Ecto neural progenitor cell (in vitro differentiated cells): ENCODE results near the gene CHSY1.
"Not testable (repeated sequence)": the region's sequence is repeated elsewhere in the genome, so short reads cannot be mapped to it uniquely, and the experiment has no call there.

Source experiments
- DNase-seq: peaks from one replicate; pipeline ENCODE4 v3.0.0-alpha.2; 2018; ENCODE audit warnings: low spot score

CHSY1 gene

DNA sequence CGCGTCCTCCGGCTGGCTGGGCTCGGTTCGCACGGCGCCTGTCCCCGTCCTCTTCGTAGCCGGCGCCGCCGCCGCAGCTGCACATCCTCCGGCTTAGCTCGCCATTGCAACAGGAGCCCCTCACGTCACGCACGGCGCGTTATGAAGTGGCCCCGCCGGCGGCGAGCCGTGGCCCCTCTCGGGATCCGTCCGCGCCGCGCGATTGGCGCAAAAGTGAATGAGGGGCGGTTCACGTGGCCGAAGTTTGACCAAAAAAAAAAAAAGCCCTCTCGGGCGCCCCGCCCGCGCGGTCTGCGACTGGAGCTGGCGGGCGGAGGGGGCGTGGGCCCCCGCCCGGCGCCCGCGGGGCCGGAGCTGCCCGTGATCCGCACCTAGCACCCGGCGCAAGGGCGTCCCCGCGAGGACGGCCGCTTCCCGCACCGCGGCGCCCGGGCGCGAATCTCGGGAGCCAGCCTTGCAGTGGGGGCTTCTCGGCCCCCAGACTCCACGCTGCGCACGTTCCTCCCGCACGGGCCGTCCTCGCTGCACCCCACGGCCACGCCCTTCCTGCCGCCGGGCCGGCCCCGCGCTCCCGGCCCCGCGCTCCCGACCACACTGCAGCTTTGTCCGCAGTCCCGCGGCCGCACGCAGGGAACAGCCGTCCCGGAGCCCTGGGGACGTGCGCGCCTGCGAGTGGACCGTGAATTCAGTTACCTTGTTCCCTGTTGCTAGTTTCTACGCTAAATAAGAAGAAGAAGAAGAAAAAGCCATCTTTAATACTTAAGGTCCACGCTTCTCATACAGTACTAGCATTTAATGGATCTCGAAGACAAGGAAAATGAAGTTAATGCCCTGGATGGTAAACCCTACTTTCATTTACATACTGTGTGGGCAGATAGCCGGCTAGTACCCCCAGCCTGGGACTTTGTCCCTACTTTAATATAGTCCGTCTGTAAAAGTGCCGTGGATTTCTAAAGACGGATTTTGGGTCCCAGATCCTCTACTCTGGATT lies at the start of gene CHSY1:
TSS of gene CHSY1 (minus strand) at position 219 of the 991 bp plus-strand sequence. CDS start 592 bp downstream, outside the sequence.
- DNase-seq = peak; percentile 87

DNA sequence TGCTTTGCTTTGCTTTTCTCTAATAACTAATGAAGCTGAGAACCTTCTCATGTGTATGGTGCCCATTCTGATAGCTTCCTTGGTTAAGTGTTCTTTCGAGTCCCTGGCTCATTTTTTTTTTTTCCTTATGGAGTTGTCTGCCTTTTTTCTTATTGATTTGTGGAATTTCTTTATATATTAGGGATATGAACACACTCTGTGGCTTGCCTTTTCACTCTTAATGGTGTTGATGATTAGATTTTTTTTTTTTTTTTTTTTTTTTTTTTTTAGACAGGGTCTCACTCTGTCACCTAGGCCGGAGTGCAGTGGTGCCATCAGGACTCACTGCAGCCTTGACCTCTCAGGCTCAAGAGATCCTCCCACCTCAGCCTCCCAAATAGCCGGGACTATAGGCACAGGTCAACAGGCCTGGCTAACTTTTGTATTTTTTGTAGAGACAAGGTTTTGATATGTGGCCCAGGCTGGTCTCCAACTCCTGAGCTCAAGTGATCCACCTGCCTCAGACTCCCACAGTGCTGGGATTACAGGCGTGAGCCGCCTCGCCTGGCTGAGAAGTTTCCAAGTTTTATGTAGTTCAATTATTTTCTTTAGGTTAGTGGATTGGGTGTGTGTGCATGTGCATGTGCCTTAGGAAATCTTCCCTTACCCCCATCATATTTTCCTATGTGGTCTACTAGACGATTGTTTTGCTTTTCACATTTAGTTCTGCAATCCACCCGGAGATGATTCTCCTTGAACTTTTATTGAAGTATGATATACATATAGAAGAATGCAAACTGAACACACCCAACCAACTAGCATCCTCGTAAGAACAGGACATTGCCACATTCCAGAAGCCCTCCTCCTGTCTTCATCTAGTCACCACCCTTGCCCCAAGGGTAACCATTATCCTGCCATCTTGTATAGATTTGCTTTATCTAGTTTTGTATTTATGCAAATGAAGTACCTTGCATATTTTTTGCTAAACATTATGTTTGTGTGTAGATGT lies 44.9 kb upstream of the CHSY1 start:
- no peak for DNase-seq

- DNase-seq = no peak
Observed at GRCh38 chr15:101295607-101296161, 43.8 kb upstream of the CHSY1 start.

- DNase-seq = peak; percentile 97
Observed at GRCh38 chr15:101294731-101295606, 43.1 kb upstream of the CHSY1 start, which contains the start of gene SNRPA1. Gene SNRPA1, minus strand, starts transcription at chr15:101295248. Its CDS starts 70 bp downstream, at chr15:101295178.

GRCh38 chr15:101293122-101293521 lies 41.3 kb upstream of the CHSY1 start:
- DNase-seq = peak; percentile 31

GRCh38 chr15:101288905-101289513 lies 37.2 kb upstream of the CHSY1 start:
- peak; percentile 34 for DNase-seq

GRCh38 chr15:101287342-101287741 lies 35.5 kb upstream of the CHSY1 start:
- DNase-seq = not testable (repeated sequence)

DNA sequence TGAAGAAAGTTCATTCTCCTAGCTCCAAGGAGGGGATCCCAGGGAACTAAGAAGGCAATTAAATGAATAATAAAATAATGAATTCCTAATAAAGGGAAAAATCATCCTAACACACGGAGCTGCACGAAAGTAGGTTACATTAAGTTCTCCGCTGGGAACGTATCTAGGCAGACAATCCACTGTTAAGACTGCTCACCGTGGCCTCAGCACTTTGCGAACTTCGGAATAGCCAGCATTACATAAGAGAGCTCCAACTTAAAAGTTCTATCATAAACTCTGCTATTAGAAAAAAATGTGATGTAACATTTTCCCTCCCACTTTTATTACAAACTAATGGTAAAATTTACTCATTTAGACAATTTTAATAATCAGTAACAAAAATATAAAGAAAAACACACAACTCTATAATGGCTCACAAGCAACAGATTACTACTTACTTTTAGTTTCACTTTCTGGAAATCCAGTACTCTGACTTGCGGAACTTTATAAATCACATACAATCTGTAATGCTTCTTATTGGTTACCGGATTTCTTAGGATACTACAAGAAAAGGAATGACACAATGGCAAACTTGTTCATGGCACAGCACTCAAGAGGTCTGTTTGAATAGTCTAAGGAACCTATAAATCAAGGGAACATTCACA lies 34.7 kb upstream of the CHSY1 start:
- DNase-seq = no peak

GRCh38 chr15:101283931-101284330 lies 32.1 kb upstream of the CHSY1 start:
- peak; percentile 23 for DNase-seq

DNA sequence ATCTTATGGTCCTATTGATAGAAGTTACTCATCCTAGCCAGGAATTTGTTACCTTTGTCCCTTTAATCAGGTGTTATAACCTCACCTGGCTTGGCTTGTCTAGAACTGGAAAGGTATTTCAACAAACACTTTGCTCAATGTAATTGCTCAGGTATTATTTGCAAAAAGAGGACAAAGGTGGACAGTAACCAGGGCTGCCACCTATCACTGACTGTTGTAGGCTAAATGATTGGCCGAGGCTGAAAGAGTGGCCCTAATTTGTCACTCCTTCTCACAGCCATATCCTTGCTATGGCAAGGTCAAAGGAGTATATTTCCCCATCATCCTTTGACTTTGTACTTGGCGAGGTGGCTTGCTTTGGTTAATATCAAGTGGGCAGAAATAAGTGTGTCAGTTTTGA lies 28.2 kb upstream of the CHSY1 start:
- no peak for DNase-seq

DNA sequence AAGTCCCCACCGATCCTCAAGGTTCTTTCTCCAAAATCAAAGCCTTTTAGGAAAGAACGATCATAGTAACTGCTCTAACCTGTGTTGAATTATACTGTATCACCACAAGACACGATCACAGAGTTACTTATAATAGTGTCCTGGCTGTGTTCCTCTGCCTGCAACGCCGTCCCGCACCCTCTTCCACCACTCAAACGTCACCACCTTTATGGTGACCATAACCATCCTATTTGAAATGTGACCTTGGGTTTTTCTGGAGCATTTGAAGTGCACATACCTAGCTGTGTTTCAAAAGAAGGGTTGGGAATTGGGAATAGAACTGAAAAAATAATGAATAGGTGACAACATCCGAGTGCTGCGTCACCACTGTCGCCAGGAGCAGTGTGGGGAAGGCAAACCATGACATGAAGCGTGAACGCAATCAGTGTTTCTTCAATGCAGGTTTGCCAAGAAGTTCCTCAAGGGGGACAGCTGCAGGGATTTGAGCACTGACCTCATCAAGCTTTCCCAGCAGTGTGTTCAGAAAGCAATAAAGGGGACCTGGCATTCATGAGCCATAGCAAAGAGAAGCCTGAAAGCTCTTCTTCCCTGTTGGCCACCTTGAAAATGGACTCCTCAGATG lies 26.2 kb upstream of the CHSY1 start:
- DNase-seq = no peak

DNA sequence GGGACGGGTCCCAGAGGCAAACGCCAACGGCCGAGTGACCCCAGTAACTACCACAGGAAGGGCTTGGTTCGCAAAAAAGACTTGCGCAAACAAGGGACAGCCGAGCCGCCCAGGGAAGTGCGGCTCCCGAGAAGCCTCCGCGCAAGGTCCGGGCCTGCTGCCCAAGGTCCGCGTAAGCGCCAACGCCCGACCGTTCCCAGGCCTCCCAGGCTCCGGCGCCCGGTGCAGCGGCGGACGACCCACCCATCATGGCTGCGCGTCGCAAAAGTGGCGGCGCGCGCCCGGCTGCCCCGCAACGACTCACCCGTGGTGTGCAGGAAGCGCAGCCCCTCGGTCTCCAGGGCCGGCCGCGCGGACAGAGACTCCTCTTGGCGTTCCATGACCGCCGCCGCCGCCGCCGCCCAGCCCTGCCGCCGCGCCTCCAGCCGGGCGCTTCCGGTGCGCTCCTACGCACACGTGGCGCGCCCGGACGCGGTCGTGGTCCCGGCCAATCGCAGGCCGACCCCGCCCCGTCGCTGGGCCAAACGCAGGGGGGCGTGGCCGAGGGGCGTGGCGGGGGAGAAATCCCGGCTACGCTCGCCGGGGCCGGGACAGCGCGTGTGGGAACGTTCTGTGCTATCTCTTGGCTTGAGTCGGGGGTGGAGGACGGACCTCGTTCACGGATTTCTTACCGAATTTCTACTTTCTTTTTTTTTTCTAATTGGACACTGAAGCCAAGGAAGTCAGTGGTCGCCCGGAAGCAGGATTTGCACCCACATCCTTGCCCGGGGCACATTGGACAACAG lies 25.4 kb upstream of the CHSY1 start, which contains the start of gene SELENOS:
TSS of gene SELENOS (minus strand) at position 448 of the 785 bp plus-strand sequence. CDS start at position 380, 68 bp downstream.
- DNase-seq = peak; percentile 92

DNA sequence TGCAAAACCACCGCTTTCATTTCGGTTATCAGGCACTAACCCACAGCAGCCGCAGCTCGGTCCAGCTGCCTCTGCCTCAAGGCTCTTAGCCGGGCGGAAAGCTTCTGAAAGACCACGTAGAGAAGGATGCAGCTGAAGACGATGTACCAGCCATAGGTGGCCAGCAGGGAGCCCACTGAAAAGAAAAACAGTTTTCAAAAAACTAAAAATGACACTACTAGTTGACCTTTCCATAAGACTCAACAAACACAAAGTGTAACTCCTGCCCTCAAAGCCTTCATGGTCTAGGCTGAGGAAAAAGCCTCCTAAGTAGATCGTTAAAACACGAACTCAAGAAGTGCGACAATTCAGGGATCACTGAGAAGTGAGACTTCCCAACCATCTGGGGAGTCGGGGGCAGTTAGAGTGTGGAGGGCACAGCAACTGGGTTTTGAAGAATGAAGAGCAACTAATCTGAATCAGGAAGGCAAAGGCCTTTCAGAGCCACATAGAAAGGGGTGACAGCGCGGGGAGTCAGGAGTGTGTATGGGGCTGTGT lies 24.7 kb upstream of the CHSY1 start:
- peak; percentile 41 for DNase-seq

- DNase-seq = no peak
Observed at GRCh38 chr15:101275018-101275417, 23.2 kb upstream of the CHSY1 start.

DNA sequence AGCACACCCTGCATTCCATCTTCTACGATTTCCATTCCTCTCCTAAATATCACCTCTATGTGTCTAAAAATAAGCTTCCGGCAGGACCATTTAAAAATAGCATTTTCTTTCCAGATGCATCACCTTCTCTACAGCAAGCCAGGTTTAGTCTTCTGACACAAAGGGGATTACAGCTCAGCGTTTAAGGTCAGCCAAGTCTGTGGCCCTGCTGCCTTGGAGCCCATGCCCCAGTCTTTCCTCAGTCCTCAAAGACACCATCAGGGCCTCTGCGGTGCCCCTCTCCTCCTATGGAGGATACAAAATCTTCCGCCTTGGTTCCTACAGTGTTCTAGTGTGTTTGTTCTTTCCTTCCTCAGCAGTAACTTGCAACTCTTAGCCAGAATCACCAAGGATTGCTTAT lies 21.7 kb upstream of the CHSY1 start:
- DNase-seq = no peak

GRCh38 chr15:101272584-101272983 lies 20.7 kb upstream of the CHSY1 start:
- no peak for DNase-seq

DNA sequence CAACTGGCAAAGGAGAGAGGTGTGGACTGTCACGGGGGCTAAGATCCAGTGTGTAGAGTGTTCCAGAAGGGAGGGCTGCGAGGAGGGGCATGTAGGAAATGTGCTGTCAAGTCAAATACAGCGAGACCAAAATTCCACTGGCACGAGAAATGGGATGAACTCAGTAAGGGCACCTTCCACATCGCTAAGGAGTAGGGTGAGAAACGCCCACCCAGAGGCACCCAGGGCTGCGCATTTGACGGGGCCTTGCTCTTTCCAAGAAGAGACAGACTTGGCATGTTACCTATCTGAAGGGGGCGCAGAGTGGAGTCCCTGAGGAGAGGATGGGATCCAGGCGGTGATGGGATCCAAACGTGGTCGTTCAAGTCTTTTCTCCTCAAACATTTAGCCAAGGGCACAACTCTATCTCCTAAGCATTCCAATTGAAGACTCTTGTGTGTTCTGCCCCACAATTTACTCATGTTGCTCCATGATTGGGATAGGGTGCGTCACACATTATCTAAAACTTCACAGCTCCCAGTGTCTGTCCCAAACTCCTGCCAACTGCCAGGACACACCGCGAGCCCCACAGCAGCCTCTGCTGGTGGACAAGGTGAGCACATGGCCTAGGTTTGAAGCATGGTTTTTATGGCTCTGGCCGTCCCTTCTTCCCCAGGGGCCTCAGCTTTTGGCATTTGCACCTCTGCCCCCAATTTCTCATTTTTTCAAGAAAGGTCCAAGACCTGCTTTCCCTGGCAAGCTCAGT lies 17.8 kb upstream of the CHSY1 start:
- peak; percentile 44 for DNase-seq
